ENCODE data around the gene PTPRF.

Gene PTPRF

DNA sequence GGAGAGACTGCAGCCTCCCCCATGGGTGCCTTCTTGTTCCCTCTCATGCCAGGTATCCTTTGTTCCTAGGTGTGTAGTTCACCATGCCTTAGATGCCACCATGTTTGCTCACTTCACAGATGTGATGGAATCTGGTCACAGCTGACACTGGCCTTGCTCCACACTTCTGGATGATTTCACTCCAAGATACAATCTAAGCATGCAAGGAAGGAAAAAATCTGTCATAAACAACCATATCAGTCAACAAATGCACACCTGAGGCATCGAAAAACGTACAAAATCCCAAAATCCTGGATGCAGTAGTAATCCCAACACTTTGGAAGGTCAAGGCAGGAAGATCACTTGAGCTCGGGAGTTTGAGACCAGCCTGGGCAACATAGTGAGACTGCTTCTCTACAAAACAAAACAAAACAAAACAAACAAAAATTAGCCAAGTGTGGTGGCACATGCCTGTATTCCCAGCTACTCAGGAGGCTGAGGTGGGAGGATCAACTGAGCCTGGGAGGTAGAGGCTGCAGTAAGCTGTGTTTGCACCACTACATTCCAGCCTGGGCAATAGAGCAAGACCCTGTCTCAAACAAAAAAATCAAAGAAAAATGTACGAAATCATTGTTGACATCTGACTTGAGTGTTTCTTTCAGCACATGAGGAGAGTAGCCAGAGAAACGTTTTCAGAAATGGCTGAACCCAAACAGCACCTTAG is 17.1 kb upstream of the PTPRF start:
- DNase-seq (ENCODE audit: low spot score): no peak

DNA sequence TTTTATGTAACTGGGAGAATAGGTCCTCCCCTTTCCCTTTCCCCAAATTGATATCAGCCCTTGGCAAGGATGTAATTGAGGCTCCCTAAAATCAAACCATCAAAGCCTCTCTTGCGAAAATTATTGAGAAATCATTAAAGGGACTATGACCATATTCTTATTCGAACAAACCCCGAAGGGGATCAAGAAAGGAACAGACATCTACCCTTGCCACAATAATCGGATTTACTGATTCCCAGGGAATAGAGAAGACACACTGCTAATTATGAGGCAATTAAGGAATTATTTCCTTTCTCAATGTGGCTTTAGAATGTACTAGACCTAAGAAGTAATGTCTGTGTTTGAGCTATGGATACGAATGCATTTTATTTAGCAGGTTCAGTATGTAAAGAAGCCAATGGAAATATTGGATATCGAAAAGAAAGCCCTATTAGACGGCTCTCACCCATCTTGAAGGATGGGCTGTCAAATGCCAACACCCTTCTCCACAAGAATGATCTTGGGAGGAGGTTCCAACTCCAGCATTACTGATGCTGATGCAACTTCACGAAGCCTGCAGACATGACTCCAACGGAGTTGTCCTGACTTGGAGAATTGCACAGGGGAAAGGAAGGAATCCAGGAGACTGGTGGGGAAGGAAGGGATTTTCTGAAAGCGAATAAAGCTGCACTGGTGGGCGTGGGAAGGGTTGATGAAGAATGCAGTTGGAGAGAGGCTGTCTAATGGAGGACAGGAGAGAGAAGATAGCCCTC is 11.6 kb upstream of the PTPRF start:
- DNase-seq (ENCODE audit: low spot score): no peak

DNA sequence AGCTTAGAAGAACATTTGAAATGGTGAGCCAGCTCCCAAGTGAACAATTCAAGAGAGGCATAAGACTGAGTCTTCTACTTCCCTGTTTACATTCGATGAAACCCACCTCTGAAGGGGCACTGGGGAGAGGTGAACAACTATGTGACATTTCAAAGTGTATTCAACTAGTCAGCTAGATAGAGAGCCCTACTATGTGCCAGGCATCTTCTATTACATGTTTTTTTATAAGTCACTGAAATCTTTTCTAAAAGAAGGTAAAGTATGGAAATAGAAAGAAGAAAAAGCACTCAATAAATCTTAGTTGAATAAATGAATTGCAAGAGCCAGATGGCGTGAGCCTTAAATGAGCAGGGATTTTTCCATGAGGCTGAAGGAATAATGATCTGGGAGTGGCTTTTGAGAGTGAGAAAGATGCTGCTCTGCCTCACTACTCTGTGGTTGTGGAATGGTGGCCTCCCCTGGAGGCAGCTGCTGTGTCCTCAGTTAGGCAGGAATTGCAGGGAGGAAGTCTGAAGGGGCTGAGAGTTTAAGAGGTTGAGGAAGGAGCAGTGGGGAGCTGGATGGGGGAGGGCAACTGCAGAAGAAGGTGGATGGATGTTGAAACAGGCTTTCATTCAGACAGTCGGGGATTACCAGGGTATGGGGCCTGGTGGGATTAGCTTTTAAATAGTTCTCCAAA is 10.4 kb upstream of the PTPRF start:
- no peak for DNase-seq (ENCODE audit: low spot score)

DNA sequence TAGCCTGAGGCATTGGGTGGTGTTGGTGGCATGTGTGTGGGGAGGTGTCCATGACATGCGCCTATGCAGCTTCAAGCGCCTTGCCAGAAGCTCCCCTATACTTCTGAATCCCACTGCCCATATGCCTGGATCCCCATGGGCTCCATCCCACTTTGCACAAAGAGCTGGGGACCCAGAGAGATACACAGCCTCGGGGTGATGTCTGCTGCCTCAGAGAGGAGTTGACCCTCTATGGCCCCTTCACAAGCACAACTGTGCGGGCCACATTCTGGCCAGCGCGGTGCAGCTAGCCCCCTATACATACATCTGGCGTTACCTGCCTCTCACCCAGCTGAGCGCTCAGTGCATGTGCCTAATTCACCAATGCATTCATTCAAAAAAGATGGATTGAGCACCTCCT is 9.6 kb upstream of the PTPRF start:
- no peak for DNase-seq (ENCODE audit: low spot score)

DNA sequence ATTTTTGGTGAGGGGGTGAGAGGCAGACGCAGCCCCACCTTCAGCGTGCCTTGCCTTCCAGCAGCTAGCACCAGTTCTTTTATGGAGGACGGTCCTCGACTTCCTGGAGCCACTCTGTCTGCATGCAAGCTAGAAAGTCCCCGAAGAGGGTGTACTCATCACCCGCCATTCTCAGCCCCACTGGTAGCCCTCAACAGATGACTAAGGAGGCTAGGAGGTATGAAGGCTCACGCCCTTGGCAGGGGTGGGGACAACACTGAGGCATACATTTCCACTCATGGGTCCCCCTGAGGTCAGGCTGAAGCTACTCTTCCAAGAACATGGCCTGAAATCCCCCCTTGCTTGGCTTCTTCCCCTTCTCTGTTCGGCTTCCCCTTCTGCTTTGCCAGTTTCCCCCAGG is 8.9 kb upstream of the PTPRF start:
- DNase-seq (ENCODE audit: low spot score): peak; percentile 71

DNA sequence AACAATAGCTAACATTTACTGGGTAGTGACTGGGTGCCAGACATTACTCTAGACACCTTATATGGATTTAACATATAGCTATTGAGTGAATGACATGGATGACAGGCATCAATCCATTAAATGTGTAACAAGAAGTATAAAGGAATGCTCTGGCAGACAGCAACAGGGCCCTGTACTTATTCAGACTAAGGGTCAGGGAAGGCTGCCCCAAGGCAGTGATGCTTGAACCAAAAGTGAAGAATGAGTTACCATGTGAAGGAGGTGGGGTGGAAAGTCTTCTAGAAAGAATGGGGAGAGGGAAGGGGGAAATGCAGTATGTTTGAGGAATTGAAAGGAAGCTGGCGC is 8.3 kb upstream of the PTPRF start:
- no peak for DNase-seq (ENCODE audit: low spot score)

DNA sequence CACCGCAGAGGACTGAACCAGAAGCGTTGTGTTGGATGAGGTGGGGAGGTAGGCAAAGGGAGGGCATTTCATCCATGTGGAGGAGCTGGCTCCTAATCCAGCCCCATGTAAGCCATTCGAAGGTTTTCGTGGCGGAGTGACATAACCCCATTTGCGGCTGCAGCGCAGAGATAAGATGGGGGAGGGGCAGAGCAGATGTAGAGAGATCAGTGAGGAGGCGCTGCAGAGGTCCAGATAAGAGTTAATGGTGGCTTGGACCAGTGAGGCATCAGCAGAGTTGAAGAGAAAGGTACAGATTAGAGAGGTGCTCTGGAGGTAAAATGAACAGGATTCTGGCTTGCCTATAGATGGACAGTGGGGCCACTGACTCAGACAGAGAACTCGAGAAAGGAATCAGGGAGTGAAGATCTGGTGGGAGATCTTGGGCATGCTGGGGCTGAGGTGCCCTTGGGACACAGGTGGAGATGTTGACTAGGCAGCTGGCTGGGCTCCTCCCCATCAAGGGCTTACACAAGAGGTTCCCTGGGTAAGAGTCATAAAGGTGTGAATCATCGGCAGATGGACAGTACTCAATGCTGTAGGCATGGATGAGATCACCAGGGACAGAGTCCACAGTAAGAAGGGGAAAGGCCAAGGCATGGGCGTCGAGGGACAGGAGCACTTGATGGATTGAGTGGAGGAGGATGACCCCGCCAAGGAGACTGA is 7.8 kb upstream of the PTPRF start:
- DNase-seq (ENCODE audit: low spot score): peak; percentile 98

DNA sequence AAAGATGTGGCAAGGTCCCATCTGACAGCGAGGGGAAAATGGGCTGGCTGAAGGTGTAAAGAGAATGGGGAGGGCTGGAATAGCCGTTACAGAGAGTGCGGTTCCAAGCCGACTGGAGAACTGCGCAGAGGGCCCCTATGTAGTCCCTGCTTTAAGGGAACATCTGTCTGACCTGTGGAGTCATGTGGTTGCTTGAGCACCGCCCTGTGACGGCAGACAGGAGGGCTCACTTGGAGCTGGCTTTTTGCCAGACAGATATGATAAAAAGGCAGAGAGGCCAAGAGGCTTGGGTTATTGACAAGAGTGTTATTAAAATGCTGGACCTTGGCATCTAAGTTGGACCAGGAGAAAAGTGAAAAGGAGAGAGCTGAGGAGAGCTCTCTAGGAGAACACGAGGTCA is 5.9 kb upstream of the PTPRF start:
- DNase-seq (ENCODE audit: low spot score): peak; percentile 95

DNA sequence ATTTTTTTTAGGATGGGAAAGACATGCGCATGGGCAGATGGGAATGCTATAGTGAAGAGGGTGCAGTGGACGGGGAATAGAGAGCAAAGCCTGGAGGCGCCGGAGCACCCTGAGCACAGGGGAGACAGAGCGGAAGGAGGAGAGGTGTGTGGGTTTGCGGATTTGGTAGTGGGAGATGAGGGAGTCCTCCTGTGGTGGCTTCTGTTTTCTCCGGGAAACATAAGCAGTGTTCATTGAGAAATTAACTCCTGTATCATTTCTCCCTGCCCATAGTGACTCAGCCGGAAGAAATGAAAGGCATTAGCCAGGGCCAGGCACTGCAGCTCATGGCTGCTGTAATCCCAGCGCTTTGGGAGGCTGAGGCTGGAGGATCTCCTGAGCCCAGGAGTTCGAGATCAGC is 4.7 kb upstream of the PTPRF start:
- DNase-seq (ENCODE audit: low spot score): no peak

DNA sequence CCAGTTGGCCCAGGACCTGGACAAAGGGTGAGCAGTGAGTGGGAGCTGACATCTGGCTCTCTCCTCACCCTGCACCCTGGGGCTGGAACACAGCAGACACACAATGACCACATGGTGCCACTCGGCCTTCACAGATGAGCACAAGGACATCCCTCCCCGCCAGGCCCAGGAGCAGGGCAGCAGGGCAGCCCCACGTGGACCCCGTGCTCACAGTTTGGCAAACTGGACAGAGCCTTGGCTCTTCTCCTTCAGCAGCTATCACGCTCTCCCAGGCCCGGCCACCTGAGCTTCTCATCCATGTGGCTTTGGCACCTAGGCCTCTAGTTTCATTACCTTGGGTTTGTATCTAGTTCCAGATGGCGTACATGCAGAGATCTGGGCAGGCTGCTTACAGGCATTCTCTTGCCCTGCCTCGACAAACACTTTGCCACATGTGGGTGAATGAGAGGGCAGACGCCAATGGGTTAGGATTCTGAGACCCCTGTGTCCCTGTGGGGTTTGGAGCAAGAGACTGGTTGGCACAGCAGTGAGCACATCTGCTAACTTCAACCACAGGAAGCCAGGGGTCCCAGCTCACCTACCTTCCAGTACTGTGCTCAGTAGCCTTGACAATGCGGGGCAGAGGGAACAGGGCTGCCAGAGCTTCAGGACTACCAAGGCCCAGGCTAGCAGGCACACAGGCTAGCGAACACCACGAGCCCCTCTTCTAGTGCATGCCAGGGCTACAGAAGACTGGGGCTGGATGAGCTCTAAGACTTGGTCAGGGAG is 3.4 kb upstream of the PTPRF start:
- DNase-seq (ENCODE audit: low spot score): no peak

DNA sequence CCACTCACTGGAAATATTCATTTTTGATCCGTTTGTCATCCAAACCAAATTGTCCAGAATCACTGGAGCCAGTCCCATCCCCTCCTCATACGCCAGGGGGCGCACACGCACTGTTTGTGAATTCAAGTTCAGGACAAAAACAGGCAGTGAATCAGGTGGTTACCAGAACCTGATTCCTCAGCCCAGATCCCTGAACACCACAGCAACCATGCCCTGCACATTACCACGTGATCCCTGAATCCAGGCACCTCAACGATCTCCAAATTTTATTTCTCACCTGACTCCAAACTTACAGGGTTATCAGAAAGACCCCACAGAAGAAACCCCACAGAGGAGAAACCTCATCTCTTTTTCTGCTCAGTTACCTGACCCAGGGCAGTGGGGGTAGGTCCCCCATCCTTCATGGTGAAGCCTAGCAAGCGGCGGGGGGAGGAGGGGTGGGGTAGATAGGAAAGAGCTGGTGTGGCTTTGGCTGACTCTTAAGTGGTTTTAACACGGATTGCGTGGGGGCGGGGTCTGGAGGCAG is 1.4 kb upstream of the PTPRF start:
- DNase-seq (ENCODE audit: low spot score): peak; percentile 88

DNA sequence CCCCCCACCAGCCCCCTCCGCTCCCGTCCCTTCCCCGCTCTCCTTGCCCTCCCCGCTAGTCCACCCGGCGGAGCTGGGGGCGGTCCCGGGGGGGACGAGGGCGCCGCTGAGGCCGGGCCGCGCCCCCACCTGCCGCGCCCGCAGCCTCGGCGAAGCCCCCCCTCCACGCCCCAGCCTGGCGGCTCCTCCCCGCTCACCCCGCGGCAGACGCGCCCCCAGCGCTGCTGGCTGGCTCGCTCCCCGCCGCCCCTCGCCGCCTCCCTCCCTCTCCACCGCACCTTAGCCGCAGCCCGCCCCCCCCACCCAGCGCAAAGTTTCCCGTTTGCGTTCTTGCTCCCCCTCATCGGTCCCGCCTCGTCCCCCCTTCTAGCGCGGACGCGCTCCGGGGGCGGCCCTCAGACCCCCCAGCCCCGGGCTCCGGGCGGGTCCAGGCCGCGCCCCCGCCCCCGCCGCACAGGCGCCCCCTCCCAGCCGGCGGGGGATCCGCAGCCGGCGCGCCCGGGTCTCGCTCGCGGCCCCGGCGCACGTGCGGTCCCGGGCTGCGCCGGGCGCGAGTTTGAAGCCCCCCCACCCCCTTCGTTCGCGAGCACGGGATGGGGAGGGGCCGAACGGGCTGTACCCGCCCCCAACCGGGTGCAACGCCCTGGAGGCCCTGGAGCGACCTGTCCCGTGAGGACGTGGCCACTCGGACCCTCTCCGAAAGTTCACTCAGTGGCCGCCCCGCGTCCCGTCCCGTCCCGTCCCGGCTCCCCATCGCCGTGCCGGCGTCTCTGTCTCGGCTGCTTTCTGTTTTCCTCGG is 623 bp downstream of the PTPRF start:
- DNase-seq (ENCODE audit: low spot score): no peak

DNA sequence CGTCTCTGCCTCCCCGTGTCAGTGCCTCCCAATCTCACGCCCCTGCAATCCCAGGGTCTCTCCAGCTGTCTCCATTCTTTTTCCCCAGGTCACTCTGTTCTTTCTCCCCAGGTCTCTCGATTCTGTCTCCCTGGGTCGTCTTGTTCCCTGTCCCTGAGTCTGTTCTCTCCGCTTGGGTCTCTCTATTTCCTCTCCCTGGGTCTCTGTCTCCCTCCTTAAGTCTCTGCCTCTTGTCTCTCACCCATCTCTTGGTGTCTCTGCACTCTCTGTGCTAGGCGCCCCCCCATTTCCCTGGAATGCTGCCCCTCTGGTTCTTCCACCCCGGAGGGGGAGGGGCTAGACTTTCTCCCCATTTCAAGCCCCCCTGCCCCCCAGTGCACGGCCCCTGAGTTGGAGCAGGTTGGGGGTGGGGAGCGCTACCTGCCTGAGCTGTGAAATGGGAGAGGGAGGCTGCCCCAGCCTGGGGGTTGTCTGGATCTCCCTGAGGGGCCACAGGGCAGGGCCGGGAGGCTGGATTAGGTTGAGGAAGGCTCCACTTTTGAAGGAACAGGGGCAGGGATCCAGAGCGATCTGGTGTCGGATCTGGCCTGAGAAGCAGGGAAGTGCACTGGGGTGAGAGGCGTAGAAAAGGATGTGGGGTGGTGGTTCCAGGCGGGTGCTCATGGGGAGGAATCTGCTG is 1.4 kb downstream of the PTPRF start:
- DNase-seq (ENCODE audit: low spot score): no peak

DNA sequence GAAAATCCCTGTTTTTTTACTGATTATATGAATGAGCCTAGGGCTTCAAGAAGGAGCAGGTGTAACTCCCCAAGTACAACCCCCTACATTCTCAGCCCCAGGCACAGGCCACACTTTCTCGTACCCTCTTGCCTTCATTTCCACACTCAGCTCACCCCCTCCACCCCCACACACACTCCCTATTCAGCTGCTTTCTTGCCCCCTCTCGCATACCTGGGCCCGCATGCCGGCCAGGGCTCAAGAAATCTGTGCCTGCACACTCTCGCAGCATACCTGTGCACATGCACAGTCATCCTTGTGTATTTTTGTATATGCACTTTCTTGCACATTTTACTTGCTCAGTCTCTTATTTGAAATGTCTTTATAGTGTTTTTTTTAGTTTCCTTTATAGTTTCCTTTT is 2.0 kb downstream of the PTPRF start:
- DNase-seq (ENCODE audit: low spot score): no peak

DNA sequence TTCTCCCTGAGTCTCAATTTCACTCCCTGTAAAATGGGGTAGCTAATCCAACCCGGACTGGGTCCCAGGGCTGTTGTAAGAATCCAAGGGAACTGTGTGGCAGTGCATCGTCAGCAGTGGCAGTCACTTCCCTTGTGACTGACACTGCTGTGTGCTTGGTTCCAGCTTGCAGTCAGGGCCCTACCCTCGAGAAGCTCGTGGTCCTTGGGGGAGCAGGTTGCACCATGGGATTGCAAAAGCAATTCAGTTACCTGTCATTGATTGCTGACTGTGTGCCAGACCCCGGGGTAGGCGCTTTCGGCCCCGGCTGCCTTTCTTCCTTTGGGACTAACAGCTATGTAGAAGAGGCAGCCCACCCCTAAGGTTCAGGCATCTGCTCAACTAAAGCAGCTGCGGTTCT is 2.9 kb downstream of the PTPRF start:
- no peak for DNase-seq (ENCODE audit: low spot score)

DNA sequence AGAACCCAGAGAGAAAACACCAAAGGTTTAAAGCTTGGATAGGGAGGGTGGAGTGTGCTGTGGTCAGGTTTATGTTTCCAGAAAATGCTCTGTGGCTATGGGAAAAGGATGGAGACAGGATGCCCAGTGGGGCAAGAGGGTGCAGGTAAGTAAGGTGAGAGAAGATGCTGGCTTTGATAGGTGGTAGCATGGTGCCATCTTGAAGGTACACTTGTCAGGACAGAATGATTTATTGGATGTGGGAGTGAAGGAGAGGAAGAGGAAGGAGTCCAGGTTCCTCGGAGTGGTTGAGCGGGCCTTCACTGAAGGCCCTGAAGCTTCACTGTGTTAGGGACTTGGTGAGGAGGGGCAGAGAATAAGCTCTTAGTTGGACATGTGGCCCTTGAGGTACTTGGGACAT is 3.6 kb downstream of the PTPRF start:
- no peak for DNase-seq (ENCODE audit: low spot score)

DNA sequence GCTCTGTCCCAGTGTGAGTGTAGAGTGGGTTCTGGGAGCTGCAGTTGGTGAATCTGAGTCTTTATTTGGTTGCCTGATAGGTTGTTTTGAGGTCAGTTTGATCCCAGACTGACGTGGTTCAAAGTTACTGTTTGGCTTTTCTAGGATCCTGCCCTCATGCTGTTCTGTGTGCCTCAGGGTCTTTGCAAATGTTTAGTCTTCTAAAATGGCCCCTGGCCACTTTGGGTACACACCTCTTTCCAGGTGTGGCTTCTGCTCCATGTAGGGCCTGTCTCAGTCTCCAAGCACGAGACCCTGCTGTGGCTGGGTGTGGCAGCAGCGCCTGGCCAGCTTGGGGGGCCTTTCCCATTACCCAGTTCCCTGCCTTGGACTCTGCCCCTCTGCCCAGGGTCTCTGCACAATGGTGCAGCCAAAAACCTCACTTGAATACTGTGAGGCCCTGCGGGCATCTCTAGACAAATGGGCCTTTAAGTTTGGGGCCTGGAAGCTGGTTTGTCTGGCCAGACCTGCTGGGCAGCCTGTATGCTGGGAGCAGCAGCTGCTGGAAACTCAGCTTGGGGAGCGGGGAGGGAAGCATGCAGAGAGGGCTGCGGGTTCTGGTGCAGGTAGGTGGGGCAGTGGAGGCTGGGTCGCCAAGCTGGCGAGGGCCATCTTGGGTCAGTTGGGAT is 5.6 kb downstream of the PTPRF start:
- DNase-seq (ENCODE audit: low spot score): no peak

DNA sequence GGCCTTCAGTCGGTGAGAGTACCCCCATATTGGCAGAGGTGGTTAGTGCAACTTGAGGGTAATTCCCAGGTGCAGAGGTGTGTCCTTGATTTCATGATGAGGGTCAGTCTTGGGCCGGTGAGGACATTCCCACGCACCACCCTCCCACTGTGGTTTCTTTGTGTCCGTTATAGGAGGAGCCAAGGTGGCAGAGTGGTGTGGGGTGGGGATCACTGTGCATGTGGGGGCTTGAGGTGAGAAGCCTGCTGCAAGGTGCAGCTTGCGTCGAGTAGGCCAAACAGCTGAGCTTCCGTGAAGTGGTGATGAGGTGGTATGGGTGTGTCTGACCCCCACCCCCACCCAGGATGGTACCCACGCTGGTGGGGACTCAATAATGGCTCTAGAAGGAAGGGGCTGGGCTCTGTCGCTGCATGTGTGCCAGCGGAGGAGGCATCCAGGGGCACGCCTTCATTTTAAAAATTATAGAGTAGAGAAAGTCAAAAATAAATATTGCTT is 6.2 kb downstream of the PTPRF start:
- no peak for DNase-seq (ENCODE audit: low spot score)

DNA sequence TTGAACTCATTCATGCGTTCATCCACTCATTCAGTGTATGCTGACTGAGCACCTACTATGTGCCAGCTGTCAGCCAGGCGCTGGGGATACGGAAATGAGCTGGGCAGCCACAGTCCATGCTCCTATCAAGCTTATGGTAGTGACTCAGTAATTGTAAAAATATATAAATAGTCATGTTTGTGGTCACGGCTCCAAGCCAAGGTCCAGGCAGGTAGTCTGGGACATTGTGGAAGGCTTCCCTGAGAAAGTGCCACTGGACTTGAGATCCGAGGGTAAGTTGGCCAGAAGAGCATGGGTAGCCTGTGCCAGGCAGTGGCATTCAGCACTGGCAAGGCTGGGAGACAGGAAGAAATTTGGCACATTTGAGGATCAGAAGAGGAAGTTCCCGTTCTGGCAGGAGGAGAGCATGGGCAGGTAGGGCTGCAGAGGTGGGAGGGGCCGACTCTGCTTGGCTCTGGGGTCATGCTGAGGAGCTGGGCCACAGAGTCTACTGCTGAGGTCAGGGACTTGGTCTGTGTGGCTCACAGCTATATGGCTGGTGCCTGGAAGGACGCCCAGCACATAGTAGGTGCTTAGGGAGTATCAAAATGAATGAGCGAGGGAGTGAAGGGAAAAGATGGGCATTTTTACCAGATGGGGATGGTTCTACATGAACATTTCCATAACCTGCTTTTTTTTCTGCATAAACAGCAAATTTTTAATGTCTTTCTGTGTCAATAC is 6.9 kb downstream of the PTPRF start:
- DNase-seq (ENCODE audit: low spot score): no peak

Data from hematopoietic multipotent progenitor cell treated with erythropoietin and hydrocortisone succinate and interleukin-3 and kit ligand, for 15 days (in vitro differentiated cells).